GM18502 (cell line): Measurements from ENCODE around the gene LGALS9C.
"Not testable (repeated sequence)": the region's sequence is repeated elsewhere in the genome, so short reads cannot be mapped to it uniquely, and the experiment has no call there.

Experiments
- ATAC-seq: cut with Tn5 transposase; IDR thresholded peaks from one replicate; pipeline ENCODE4 v1.9.1; 2021; ENCODE audit warnings: mild to moderate bottlenecking; ENCODE audit not compliant: unreplicated experiment, poor library complexity

The LGALS9C gene

DNA sequence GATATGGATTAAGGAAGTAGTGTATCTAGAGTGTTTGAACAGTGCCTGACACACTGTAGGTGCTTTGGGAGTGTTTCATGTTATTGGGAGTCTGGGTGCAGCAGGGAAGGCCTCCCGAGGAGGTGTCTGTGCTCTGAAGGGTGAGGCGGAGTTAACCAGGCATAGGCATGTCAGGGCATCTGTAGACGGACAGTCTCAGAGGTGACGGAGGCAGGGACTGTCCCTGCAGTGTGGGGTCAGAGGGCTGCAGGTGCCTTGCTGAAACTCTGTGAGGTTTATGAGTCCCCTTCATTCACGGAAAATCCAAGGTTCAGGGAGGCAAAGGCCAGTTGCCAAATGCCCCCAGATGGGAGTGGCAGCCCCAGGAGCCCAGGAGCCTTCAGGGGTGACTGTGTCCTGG, 778 bp downstream of the LGALS9C start:
- ATAC-seq: not testable (repeated sequence)

DNA sequence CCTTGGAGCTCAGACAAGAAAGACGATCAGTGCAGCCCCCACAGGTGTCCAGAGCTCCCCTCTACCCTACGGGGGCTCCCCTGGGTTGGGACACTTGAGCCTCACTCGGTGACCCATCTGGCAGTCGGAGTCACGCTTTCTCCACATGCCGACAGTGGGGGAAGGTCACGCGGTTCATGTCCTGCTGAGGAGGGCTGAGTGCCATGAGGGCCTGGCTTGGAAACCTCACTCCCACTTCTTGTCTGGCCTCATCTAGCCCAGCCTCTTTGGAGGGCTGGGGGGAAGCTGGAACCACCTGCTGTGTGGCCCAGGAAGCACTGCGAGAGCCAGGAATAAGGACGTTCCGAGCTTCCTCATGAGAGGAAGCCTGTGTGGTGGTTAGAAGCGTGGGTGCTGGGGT, 1.8 kb downstream of the LGALS9C start:
- ATAC-seq: not testable (repeated sequence)

- ATAC-seq: not testable (repeated sequence)
Measured at GRCh38 chr17:18478977-18479595, 2.5 kb downstream of the LGALS9C start.

DNA sequence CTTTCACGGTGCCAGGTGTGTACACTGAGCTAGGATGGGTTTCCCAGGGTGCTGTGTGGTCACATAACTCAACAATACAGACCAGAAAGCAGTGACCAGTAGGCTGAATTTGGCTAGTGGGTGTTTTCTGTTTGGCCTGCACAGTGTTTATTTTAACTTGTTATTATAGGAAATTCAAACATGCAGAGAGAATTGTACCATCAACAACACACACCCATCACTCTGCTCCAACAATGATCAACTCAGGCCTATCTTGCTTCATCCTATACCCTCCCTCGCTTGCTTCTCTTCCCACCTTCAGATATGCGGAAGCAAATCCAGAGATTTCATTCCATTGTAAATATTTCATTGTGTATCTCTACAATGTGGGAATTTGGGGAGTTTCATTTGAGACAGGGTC, 5.2 kb downstream of the LGALS9C start:
- ATAC-seq: not testable (repeated sequence)

- ATAC-seq: not testable (repeated sequence)
Measured at GRCh38 chr17:18485936-18486464, 9.4 kb downstream of the LGALS9C start.

DNA sequence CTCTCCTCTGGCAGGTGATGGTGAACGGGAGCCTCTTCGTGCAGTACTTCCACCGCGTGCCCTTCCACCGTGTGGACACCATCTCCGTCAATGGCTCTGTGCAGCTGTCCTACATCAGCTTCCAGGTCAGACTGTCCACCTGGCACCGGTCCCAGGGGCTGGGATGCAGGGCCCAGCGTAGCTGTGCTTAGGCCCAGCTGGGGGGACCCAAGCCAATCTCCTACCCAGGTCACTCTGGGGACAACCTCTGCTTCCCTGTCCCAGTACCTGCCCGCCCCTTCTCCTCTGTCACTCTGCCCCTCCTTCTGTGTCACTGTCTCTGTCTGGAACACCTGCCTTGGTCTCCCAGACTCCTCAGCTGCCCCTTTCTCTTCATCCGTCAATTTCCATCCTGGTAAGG, 11.0 kb downstream of the LGALS9C start:
- ATAC-seq: not testable (repeated sequence)

GRCh38 chr17:18488622-18489021, 12.0 kb downstream of the LGALS9C start:
- ATAC-seq: not testable (repeated sequence)

DNA sequence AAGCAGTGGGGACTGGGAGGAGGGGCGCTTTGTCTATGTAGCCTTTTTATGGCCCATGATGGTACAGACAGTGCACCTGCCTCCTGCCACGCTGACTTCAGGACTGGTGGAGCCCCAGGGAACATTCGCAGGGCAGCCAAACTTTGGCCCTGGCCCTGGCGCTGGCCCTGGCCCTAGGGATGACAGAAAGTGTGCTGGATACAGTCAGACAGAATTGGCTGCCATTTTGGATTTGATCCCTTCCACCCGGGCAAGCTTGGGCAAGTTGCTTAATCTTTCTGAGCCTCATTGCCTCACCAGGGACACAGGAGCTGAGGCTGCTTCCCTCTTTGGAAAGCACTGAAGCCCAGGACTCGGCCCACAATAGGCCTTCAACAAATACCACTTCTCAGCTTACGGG, 13.4 kb downstream of the LGALS9C start:
- ATAC-seq: not testable (repeated sequence)

DNA sequence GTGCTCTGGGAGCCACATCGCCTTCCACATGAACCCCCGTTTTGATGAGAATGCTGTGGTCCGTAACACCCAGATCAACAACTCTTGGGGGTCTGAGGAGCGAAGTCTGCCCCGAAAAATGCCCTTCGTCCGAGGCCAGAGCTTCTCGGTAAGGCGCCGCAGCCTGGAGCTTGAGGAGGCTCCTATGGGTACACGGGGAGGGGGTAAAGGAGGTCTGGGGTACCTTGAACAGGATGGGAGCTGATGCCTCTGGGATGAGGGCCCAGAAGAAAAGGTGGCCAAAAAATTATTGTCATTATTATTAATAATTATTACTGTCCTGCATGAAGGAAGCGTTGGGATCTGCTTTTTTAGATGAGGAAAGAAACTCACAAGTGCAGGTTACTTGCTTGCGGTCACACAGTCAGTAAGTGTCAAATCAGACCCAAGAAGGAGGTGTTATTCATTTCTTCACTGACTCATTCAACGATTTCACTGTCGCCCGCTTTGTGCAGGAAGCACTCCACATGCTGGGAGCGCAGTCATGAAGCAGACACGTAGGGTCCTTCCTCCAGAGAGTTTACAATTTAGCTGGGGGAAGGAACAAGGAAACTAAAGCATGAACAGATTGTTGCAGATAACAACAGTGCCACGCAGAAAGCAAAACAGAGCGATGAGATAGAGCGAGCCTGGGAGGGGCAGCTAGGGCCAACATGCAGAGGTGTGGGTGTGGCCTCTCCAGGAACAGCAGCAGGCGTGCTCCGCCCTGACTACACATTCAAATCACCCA, 16.3 kb downstream of the LGALS9C start:
- ATAC-seq: peak; percentile 64

GRCh38 chr17:18494250-18494768, 17.7 kb downstream of the LGALS9C start:
- ATAC-seq: not testable (repeated sequence)

- ATAC-seq: not testable (repeated sequence)
Measured at GRCh38 chr17:18497044-18497443, 20.5 kb downstream of the LGALS9C start.

GRCh38 chr17:18499100-18499499, 22.5 kb downstream of the LGALS9C start:
- not testable (repeated sequence) for ATAC-seq

- not testable (repeated sequence) for ATAC-seq
Measured at GRCh38 chr17:18499756-18500155, 23.2 kb downstream of the LGALS9C start.

GRCh38 chr17:18500281-18500680, 23.7 kb downstream of the LGALS9C start:
- ATAC-seq: not testable (repeated sequence)

GRCh38 chr17:18500816-18501215, 24.2 kb downstream of the LGALS9C start:
- ATAC-seq: not testable (repeated sequence)

DNA sequence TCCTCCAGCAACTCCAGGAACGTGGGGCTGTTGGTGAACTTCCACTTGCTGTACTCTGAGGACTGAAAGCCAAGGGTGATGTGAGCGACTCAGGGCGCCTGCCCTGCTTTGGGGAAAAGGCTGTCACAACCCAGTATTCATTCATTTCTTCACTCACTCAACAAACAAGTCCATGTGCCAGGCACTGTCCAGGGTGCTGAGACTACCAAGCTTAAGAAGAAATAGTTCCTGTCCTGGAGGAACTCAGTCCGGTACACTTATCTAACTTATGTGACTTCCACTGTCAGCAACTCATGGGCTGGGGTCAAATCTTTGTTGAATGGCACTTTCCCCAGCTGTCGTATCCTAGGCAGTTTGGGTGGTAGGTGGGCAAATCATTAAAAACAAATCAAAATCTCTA, 26.6 kb downstream of the LGALS9C start:
- not testable (repeated sequence) for ATAC-seq

DNA sequence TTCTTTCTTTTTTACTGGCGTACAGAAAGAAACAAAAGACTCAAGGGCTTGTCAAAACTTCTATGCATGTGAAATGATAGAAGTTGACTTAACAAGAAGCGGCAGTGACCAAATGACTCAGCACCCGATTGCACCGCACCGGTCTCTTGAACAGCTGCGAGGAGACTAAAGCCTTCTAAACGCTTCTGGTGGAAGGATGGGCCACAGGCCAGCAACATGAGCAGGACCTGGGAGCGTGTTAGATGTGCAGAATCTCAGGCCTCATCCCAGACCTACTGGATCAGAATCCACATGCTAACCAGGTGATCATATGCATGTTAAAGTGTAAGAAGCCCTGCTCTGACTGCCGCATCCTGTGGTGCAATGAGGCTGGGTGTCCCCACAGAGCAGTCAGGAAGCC, 31.1 kb downstream of the LGALS9C start:
- not testable (repeated sequence) for ATAC-seq

DNA sequence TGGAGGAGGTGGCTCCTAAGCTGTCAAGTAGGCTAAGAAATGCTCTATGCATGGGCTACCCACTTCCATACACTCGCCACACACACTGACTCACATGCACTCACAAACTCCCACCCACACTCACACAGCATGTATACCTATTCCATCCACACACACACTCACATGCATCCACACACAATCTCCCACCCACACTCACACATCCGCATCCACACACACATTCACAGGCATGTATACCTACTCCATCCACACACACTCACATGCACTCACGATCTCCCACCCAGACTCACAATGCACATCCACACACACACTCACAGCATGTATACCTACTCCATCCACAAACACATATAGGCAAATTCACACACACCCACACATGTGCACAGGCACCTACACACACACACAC, 32.1 kb downstream of the LGALS9C start:
- ATAC-seq: not testable (repeated sequence)

DNA sequence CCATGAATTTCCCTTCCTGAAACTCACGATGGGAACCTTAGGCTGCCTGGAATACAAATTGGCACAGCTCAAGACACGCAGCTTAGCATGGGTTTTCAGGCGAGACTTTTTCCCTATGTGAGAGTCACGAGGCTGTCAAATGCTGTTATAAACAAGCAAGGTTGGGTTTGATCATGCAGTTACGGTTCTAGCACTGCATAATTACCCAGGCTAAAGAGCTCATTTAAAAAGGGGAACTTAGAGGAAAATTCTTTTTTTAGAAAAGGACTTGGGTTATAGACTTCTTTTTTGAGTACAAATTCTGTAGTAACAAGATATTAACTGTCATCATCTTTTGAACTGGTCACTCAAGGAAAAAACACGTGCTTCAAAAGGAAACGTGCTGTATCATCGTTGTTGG, 44.5 kb downstream of the LGALS9C start:
- not testable (repeated sequence) for ATAC-seq

DNA sequence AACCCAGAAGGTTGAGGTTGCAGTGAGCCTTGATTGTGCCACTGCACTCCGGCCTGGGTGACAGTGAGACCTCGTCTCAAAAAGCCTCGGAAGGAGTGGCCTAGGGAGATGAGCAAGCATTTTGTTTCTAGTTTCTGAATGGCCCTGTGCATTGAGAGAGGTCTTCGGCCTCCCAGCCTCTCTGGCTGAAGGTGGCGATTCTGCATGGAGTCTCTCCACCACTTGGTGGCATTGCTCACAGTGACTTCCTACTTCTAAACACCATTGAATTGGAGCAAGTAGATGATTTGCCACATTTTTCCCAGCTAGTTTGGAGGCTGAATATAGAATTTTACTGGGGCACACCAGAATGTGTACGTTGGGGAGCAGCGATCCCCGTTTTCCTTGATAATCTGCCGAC, 48.4 kb downstream of the LGALS9C start:
- ATAC-seq: not testable (repeated sequence)

GRCh38 chr17:18526168-18526800, 49.7 kb downstream of the LGALS9C start:
- ATAC-seq: not testable (repeated sequence)
